Measurements from ENCODE around the gene RGS9. TPM values are rescaled to one million over a fixed set of nuclear protein-coding genes. Genes with fewer than 3 reads are reported as not detected.
A peak's percentile ranks its signal among the peaks of the same experiment; 100 is the strongest.

Gene RGS9
- total and polyA plus RNA-seq, 8 donors, result 1.2 to 16.1 (median 6.7) TPM

GRCh38 chr17:65227637-65228036 lies 90.5 kb downstream of the RGS9 start:
- no peak for DNase-seq
- Histone ChIP-seq H3K27ac (no peak overlapping the region), H3K9me3 (no peaks in the 10 kb centered on the region), H3K36me3 (no peaks in the 10 kb centered on the region), H3K4me1 (peaks cover 8 to 21% (median 15%) of the 10 kb centered on the region in 4 donors), H3K27me3 (peaks cover 0 to 20% (median 0%) of the 10 kb centered on the region in 3 donors), H3K4me3 (no peak overlapping the region)
- TF ChIP-seq POLR2AphosphoS5 (IDR thresholded peaks at IDR 0.05) (no peak), EP300 (IDR thresholded peaks at IDR 0.05) (no peak), POLR2A (IDR thresholded peaks at IDR 0.05) (no peak), CTCF (IDR thresholded peaks at IDR 0.05) (no peak)
- intact Hi-C loops (cut with DNase I; ENCODE audit: low total_unique reads), result no loop called here
- WGBS, 5 donors, result 57 to 89% (median 77%) methylated on average over 4 of the region's 4 CpGs

GRCh38 chr17:65228287-65228686 lies 91.1 kb downstream of the RGS9 start:
- Histone ChIP-seq H3K4me1 (peaks cover 8 to 21% (median 15%) of the 10 kb centered on the region in 4 donors), H3K27ac (no peak overlapping the region), H3K4me3 (no peak overlapping the region), H3K9me3 (no peaks in the 10 kb centered on the region), H3K27me3 (peaks cover 0 to 25% (median 0%) of the 10 kb centered on the region in 3 donors), H3K36me3 (no peaks in the 10 kb centered on the region)
- TF ChIP-seq POLR2AphosphoS5 (IDR thresholded peaks at IDR 0.05) (no peak), CTCF (IDR thresholded peaks at IDR 0.05) (no peak), POLR2A (IDR thresholded peaks at IDR 0.05) (no peak), EP300 (IDR thresholded peaks at IDR 0.05) (no peak)
- WGBS, 5 donors, result 78 to 85% (median 84%) methylated on average over 6 to 10 of the region's 10 CpGs
- intact Hi-C loops (cut with DNase I; ENCODE audit: low total_unique reads), result no loop called here
- DNase-seq, result peak in 1 of 2 donors; percentile 27

- TF ChIP-seq POLR2A (IDR thresholded peaks at IDR 0.05), result no peak
- no peak for TF ChIP-seq EP300 (IDR thresholded peaks at IDR 0.05)
- TF ChIP-seq CTCF (IDR thresholded peaks at IDR 0.05), result no peak
- no peak for TF ChIP-seq POLR2AphosphoS5 (IDR thresholded peaks at IDR 0.05)
- Histone ChIP-seq H3K27me3 (peaks cover 0 to 25% (median 0%) of the 10 kb centered on the region in 3 donors), H3K36me3 (no peaks in the 10 kb centered on the region), H3K4me3 (peak overlapping the region in 1 of 4 donors; percentile 2), H3K9me3 (no peaks in the 10 kb centered on the region), H3K27ac (no peak overlapping the region), H3K4me1 (peaks cover 8 to 21% (median 15%) of the 10 kb centered on the region in 4 donors)
- intact Hi-C loops (cut with DNase I; ENCODE audit: low total_unique reads), result no loop called here
- WGBS, 5 donors, result 15 to 35% (median 18%) methylated on average over 12 of the region's 12 CpGs
- DNase-seq, result peak in 1 of 2 donors; percentile 64
These were observed 91.8 kb downstream of the RGS9 start for GRCh38 chr17:65228734-65229620.

- no peak overlapping the region for H3K4me3 ChIP-seq
- H3K27ac ChIP-seq, result no peak overlapping the region
- H3K9me3 ChIP-seq, result no peaks in the 10 kb centered on the region
- peaks cover 8 to 21% (median 15%) of the 10 kb centered on the region in 4 donors for H3K4me1 ChIP-seq
- no peak for DNase-seq
- intact Hi-C loops (cut with DNase I; ENCODE audit: low total_unique reads), result no loop called here
- TF ChIP-seq CTCF (IDR thresholded peaks at IDR 0.05) (no peak), POLR2AphosphoS5 (IDR thresholded peaks at IDR 0.05) (no peak), POLR2A (IDR thresholded peaks at IDR 0.05) (no peak), EP300 (IDR thresholded peaks at IDR 0.05) (no peak)
- WGBS, 5 donors, result 87 to 91% (median 89%) methylated on average over 3 of the region's 3 CpGs
- H3K36me3 ChIP-seq, result no peaks in the 10 kb centered on the region
- H3K27me3 ChIP-seq, result peaks cover 0 to 25% (median 0%) of the 10 kb centered on the region in 3 donors
These were observed 92.4 kb downstream of the RGS9 start for GRCh38 chr17:65229621-65229995.

Measured in stomach (tissue), 9 donors.